ENCODE measurements around the gene GATAD2A. TPM values are rescaled to one million over a fixed set of nuclear protein-coding genes. Genes with fewer than 3 reads are reported as not detected.

Gene GATAD2A
- total and polyA plus RNA-seq, 2 of the 13 experiments (the other 11 are each of a cell fraction or from before 2014, with no cell fraction given): 16.8 to 28.6 TPM

GRCh38 chr19:19385131-19385895, 20.2 kb upstream of the GATAD2A start (continued):
- TF ChIP-seq RNF219 (CRISPR knock-in tag; IDR thresholded peaks at IDR 0.05) (no peak), TBL1XR1 (IDR thresholded peaks at IDR 0.05; ENCODE audit: borderline replicate concordance, low read length, partially characterized antibody) (no peak), U2AF1 (optimal IDR thresholded peaks at IDR 0.05; ENCODE audit: low read depth, low read length) (no peak), SP4 (CRISPR knock-in tag; IDR thresholded peaks at IDR 0.05) (peak; percentile 100), ATF6 (CRISPR knock-in tag; conservative IDR thresholded peaks at IDR 0.05) (no peak), ZZZ3 (CRISPR knock-in tag; IDR thresholded peaks at IDR 0.05; ENCODE audit: borderline replicate concordance) (no peak), ZBTB3 (CRISPR knock-in tag; IDR thresholded peaks at IDR 0.05; ENCODE audit: borderline replicate concordance, low read depth) (no peak), HMGXB3 (CRISPR knock-in tag; IDR thresholded peaks at IDR 0.05; ENCODE audit: borderline replicate concordance) (0 out of 2 replicates have a peak, but pooled peaks have one; percentile 48), ZFP41 (CRISPR knock-in tag; IDR thresholded peaks at IDR 0.05; ENCODE audit: borderline replicate concordance) (no peak), JDP2 (CRISPR knock-in tag; IDR thresholded peaks at IDR 0.05; ENCODE audit: borderline replicate concordance) (no peak), ZNF260 (CRISPR knock-in tag; IDR thresholded peaks at IDR 0.05; ENCODE audit: borderline replicate concordance, low read depth) (no peak), MBNL3 (CRISPR knock-in tag; conservative IDR thresholded peaks at IDR 0.05) (no peak), ZNF720 (CRISPR knock-in tag; IDR thresholded peaks at IDR 0.05) (no peak), ZBTB38 (CRISPR knock-in tag; IDR thresholded peaks at IDR 0.05) (peak; percentile 87), SETDB1 (CRISPR knock-in tag; IDR thresholded peaks at IDR 0.05; ENCODE audit: borderline replicate concordance) (no peak), ZNF207 (IDR thresholded peaks at IDR 0.05; ENCODE audit: borderline replicate concordance) (no peak), CTCF (CRISPR knock-in tag; IDR thresholded peaks at IDR 0.05) (peak; percentile 44)
